A549 (cell line): Measurements from ENCODE around the gene ALG14.

Experiments used
- CBX2 ChIP-seq: fragments of 200-600 bp; sonication (generic); IDR thresholded peaks from 2 replicates; pipeline ENCODE4 v1.6.1; 2016; ENCODE audit warnings: low read depth, mild to moderate bottlenecking, borderline replicate concordance
- EP300 ChIP-seq, 2 experiments: fragments of >200 bp; sonication (Bioruptor Twin); formaldehyde crosslinking; IDR thresholded peaks; 2 replicates in 1 of 2; 3 replicates in 1 of 2; pipeline ENCODE4 v1.6.1; 2016 to 2017
- GATA3 ChIP-seq: IDR thresholded peaks from 2 replicates; pipeline ENCODE4 v1.6.1; 2012; ENCODE audit warnings: borderline replicate concordance
- HEYL ChIP-seq: fragments of 250-450 bp; sonication (Bioruptor Pico); IDR thresholded peaks from 2 replicates; pipeline ENCODE4 v1.8.0; 2021; ENCODE audit warnings: mild to moderate bottlenecking, moderate library complexity
- KDM1A ChIP-seq: fragments of 200-600 bp; sonication (generic); IDR thresholded peaks from 2 replicates; pipeline ENCODE4 v1.6.1; 2016; ENCODE audit warnings: low read depth, mild to moderate bottlenecking
- MAX ChIP-seq: IDR thresholded peaks from 2 replicates; pipeline ENCODE4 v1.6.1; 2012
- MYC ChIP-seq: IDR thresholded peaks from 2 replicates; pipeline ENCODE4 v1.6.1; 2012; ENCODE audit warnings: mild to moderate bottlenecking, inconsistent platforms, low read length, improper control_type of control experiment, borderline replicate concordance
- PHF8 ChIP-seq: fragments of 200-600 bp; sonication (generic); IDR thresholded peaks from 2 replicates; pipeline ENCODE4 v1.6.1; 2016; ENCODE audit warnings: low read depth, mild to moderate bottlenecking, antibody characterized with exemption, moderate library complexity, borderline replicate concordance
- POLR2A ChIP-seq: IDR thresholded peaks from 2 replicates; pipeline ENCODE4 v1.6.1; 2012; ENCODE audit warnings: mild to moderate bottlenecking, low read length
- RAD21 ChIP-seq, 2 experiments: fragments of >200 bp in 1 of 2; sonication (Bioruptor Twin) in 1 of 2; formaldehyde crosslinking in 1 of 2; IDR thresholded peaks in 1 of 2; conservative IDR thresholded peaks in 1 of 2; 2 replicates in 1 of 2; 3 replicates in 1 of 2; pipeline ENCODE4 v1.6.1; 2012 to 2018; ENCODE audit warnings: inconsistent platforms in 1 of 2
- REST ChIP-seq: fragments of 200-600 bp; sonication (generic); IDR thresholded peaks from 2 replicates; pipeline ENCODE4 v1.6.1; 2016; ENCODE audit warnings: antibody characterized with exemption, mild to moderate bottlenecking, moderate library complexity
- RNF2 ChIP-seq: fragments of 200-600 bp; sonication (generic); IDR thresholded peaks from 2 replicates; pipeline ENCODE4 v1.6.1; 2016; ENCODE audit warnings: low read depth, mild to moderate bottlenecking, antibody characterized with exemption, moderate library complexity, borderline replicate concordance
- ZFP36 ChIP-seq: fragments of 450-650 bp; IDR thresholded peaks from 2 replicates; pipeline ENCODE4 v1.6.1; 2014; ENCODE audit warnings: borderline replicate concordance; ENCODE audit not compliant: partially characterized antibody
- TF ChIP-seq, protein P1 (sequence below): fragments of >200 bp; sonication (Bioruptor Twin); formaldehyde crosslinking; IDR thresholded peaks from 3 replicates; pipeline ENCODE4 v1.5.1; 2016

DNA sequence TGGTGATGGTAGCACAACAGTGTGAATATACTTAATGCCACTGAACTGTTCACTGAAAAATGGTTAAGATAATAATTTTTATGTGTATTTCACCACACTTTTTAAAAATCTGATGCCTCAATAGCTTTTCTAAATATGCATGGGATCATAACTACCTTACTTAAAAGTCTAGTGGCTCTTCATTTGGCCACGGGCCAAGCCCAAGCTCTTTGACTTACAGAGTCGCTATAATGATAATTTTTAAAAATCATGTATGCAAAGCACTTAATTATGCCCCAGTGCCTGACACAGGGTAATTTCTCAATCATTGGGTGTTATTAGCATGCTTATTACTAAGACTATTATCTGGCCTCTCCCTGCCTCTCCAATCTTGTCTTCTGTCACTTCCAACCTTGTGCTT, 138.2 kb downstream of the ALG14 start:
- TF ChIP-seq EP300 (IDR thresholded peaks at IDR 0.05) = no peak
- no peak for TF ChIP-seq REST
- no peak for TF ChIP-seq RAD21 (conservative IDR thresholded peaks at IDR 0.05 in 1 of 2, IDR thresholded peaks at IDR 0.05 in 1 of 2)
- no peak for TF ChIP-seq PHF8
- TF ChIP-seq RNF2 = no peak
- no peak for TF ChIP-seq CBX2
- TF ChIP-seq, protein P1, sequence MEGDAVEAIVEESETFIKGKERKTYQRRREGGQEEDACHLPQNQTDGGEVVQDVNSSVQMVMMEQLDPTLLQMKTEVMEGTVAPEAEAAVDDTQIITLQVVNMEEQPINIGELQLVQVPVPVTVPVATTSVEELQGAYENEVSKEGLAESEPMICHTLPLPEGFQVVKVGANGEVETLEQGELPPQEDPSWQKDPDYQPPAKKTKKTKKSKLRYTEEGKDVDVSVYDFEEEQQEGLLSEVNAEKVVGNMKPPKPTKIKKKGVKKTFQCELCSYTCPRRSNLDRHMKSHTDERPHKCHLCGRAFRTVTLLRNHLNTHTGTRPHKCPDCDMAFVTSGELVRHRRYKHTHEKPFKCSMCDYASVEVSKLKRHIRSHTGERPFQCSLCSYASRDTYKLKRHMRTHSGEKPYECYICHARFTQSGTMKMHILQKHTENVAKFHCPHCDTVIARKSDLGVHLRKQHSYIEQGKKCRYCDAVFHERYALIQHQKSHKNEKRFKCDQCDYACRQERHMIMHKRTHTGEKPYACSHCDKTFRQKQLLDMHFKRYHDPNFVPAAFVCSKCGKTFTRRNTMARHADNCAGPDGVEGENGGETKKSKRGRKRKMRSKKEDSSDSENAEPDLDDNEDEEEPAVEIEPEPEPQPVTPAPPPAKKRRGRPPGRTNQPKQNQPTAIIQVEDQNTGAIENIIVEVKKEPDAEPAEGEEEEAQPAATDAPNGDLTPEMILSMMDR = no peak
- no peak for TF ChIP-seq MAX
- TF ChIP-seq POLR2A = no peak
- TF ChIP-seq GATA3 = no peak
- no peak for TF ChIP-seq ZFP36
- TF ChIP-seq KDM1A = no peak
- no peak for TF ChIP-seq HEYL (CRISPR knock-in tag)
- no peak for TF ChIP-seq MYC
